Raji (cell line): ENCODE data around the gene DPP7.

ENCODE experiments used
- POLR2A ChIP-seq: IDR thresholded peaks from 2 replicates; pipeline ENCODE4 v1.6.1; 2011; ENCODE audit warnings: low read depth, low read length, control low read depth; ENCODE audit not compliant: insufficient read depth

The DPP7 gene

DNA sequence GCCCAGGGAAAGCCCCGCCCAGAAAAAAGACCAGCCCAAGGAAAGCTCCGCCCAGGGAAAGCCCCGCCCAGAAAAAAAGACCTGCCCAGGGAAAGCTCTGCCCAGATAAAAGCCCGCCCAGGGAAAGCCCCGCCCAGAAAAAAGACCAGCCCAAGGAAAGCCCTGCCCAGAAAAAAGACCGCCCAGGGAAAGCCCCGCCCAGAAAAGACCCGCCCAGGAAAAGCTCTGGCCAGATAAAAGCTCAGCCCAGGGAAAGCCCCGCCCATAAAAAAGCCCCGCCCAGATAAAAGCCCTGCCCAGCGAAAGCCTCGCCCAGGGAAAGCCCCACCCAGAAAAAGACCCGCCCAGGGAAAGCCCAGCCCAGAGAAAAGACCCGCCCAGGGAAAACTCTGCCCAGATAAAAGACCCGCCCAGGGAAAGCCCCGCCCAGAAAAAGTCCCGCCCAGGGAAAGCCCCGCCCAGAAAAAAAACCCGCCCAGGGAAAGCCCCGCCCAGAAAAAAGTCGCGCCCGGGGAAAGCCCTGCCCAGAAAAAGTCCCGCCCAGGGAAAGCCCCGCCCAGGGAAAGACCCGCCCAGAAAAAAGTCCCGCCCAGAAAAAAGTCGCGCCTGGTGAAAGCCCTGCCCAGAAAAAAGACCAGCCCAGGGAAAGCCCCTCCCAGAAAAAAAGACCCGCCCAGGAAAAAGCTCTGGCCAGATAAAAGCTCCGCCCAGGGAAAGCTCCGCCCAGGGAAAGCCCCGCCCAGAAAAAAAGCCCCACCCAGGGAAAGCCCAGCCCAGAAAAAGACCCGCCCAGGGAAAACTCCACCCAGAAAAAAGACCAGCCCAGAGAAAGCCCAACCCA, 36.3 kb upstream of the DPP7 start:
- no peak for TF ChIP-seq POLR2A

GRCh38 chr9:137149942-137150616, 35.5 kb upstream of the DPP7 start:
- TF ChIP-seq POLR2A: no peak

GRCh38 chr9:137149363-137149762, 34.8 kb upstream of the DPP7 start:
- TF ChIP-seq POLR2A: no peak

GRCh38 chr9:137148661-137149060, 34.1 kb upstream of the DPP7 start:
- no peak for TF ChIP-seq POLR2A

- no peak for TF ChIP-seq POLR2A
Observed at GRCh38 chr9:137148242-137148641, 33.7 kb upstream of the DPP7 start.

DNA sequence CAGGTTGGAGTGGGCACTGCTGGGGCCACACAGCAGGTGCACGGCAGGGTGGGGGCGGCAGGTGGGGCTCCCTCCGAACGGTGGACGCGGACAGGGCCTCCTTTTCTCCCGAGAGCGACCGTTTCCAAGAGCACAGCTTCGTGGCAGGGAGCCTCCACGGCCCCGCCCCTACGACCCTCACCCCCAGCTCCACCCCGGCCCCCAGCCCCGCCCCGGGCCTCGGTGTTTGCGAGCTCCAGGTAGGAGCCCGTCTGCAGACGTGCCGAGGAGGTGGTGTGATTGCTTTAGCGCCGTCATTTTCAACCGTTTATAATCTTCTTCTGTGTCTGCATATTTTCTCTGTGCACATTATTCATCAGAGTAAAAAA, 33.2 kb upstream of the DPP7 start:
- no peak for TF ChIP-seq POLR2A

DNA sequence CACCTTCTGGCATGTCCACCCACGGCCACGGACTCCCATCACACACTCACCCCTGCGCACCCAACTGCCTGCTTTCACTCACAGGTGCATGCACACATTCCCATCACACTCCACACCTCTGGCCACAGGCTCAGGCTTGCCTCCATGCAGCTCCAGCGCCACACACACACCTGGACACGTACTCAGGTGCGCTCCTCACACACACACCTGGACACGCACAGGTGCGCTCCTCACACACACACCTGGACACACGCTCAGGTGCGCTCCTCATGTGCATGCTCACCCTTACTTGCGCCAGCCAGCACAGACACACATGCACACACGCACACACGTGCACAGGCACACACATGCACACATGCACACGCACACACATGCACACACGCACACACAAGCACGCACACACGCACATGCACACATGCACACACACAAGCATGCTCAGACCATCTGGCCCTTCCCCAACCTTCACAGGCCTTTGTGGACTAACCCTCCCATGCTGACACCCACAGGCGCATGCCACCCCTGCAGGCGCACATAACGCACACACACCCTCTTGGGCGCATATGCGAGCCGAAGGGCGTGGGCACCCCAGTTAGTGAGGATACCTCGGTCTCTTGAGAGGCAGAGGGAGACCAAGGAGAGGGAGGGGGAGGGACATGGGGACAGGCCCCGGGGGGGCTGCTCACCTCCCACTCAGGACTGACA, 32.7 kb upstream of the DPP7 start:
- TF ChIP-seq POLR2A: no peak

- no peak for TF ChIP-seq POLR2A
Observed at GRCh38 chr9:137146527-137146918, 32.0 kb upstream of the DPP7 start.

- TF ChIP-seq POLR2A: no peak
Observed at GRCh38 chr9:137145731-137146526, 31.4 kb upstream of the DPP7 start.

DNA sequence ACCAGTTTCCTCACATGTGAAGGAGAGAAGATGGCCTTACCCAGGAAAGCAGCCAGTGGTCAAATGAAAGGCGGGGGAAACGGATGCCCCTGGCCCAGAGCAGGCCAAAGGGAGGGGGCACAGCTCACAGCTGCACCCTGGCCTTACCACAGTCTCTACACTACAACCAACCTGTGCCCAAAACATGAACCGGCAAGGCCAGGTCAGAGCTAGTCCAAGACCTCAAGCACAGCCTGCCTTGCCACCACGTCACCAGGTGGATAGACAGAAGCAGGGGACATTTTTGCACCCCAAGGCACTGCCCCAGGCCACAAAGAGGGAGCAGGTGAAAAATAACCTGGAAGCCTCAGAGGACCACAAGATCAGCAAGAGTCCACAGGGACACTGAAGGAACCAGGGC, 28.9 kb upstream of the DPP7 start:
- no peak for TF ChIP-seq POLR2A

DNA sequence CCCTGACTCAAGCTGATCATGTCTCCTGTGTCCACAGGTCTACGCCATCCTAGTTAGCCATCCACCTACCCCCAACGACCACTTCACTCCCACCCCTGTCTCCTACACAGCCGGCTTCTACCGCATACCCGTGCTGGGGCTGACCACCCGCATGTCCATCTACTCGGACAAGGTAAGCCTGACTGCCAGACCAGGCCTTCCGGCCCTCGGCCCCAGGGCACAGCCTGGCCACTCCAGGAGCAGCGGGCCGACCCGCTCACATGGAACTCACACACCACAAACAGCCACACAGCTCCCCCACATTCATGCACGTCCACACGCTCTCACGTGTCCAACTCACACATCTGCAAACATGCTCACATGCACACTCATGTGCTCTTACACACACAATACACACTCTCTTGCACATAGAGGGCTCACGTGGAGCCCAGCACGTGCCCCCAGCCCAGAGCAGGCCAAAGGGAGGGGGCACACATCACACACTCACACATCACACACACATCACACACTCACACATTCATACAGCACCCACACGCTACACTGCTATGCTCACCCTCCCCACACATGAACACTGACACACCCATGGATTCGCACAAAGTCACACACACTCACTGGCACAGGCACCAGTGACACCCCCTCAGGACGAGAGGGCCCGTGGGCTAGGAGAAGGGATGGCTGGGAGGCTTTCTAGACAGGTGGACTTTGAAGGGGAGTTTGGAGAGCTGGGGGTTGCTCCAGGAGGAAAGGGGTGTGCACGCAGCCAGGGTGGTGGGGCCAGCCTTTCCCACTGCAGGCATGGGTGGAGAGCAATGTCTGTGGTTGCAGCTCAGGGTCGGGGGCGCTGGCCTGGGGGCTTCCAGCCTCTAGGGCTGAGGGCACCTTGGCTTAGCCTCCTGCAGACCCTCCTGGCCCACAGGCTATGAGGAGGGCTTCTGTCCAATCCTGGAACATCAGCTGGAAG, 27.7 kb upstream of the DPP7 start:
- no peak for TF ChIP-seq POLR2A

DNA sequence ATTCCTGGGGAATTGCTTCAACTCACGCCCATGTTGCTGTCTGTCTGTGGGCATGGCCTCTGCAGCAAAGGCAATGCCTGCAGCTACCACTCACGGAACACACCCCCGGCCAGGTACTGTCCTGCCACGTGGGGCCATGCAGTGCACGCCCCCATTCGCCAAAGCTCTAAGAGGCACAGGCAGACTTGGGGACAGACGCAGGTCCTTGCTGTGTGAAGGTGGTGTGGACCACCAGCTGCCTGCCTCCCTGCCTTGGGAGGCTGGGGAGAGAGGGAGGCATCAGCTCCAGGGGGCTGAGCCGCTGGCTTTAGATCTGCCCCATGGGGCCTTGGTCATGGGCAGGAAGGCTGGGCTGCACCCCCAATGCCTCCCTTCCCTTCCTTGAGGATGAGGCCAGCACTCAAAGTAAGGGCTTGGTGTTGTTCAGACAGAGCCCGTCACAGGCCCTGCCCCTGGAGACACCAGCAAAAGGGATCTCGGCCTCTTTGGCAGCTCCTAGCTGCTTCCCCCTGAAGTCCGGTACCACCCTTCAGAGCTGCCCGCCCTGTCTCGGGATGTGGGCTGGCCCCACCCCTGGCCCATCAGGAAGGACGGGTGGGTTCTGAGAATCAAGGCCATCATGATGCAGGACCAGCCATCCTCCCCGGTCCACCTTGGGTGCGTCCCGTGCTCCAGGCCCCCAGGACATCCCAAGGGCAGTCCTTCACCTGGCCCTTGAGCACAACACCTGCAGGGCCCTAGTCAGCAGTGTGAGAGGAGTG, 26.7 kb upstream of the DPP7 start:
- no peak for TF ChIP-seq POLR2A
